Measurements from ENCODE around the gene CCDC85A.

- TF ChIP-seq, protein P1, sequence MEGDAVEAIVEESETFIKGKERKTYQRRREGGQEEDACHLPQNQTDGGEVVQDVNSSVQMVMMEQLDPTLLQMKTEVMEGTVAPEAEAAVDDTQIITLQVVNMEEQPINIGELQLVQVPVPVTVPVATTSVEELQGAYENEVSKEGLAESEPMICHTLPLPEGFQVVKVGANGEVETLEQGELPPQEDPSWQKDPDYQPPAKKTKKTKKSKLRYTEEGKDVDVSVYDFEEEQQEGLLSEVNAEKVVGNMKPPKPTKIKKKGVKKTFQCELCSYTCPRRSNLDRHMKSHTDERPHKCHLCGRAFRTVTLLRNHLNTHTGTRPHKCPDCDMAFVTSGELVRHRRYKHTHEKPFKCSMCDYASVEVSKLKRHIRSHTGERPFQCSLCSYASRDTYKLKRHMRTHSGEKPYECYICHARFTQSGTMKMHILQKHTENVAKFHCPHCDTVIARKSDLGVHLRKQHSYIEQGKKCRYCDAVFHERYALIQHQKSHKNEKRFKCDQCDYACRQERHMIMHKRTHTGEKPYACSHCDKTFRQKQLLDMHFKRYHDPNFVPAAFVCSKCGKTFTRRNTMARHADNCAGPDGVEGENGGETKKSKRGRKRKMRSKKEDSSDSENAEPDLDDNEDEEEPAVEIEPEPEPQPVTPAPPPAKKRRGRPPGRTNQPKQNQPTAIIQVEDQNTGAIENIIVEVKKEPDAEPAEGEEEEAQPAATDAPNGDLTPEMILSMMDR (IDR thresholded peaks at IDR 0.05 in 8 of 11, conservative IDR thresholded peaks at IDR 0.05 in 3 of 11): no peak
- TF ChIP-seq POLR2AphosphoS5 (IDR thresholded peaks at IDR 0.05): no peak
These were observed 76.6 kb downstream of the CCDC85A start for GRCh38 chr2:56260415-56260814.

All from spleen (tissue), 7 donors.